SK-N-SH (cell line): ENCODE measurements around the gene PPP1R12A. TPM values are rescaled to one million over a fixed set of nuclear protein-coding genes. Genes with fewer than 3 reads are reported as not detected.
"Not testable (repeated sequence)": the region's sequence is repeated elsewhere in the genome, so short reads cannot be mapped to it uniquely, and the experiment has no call there.

ENCODE experiments used
- CTCF ChIA-PET: fragments of 300-600, 350-600 bp; formaldehyde crosslinking; extraction: SDS; loops from one replicate; lab custom pipeline; 2021; lab: Yijun Ruan, JAX
- POLR2A ChIA-PET: fragments of 350-600 bp; sonication (Branson Sonifier 250); formaldehyde crosslinking; extraction: SDS; loops from one replicate; lab custom pipeline; 2020; ENCODE audit warnings: antibody characterized with exemption, inconsistent platforms; lab: Yijun Ruan, JAX
- DNase-seq: peaks from one replicate; pipeline ENCODE4 v3.0.0; 2012
- H2AFZ ChIP-seq: fragments of 200-600 bp; sonication (generic); 2 replicates; pipeline ENCODE4 v1.8.1; 2016; ENCODE audit warnings: antibody characterized with exemption, mild to moderate bottlenecking, low read depth
- H3F3A ChIP-seq: fragments of 200-600 bp; sonication (generic); replicated peaks from 2 replicates; pipeline ENCODE3; 2016; ENCODE audit warnings: antibody characterized with exemption, mild to moderate bottlenecking; ENCODE audit not compliant: insufficient read depth
- H3K27ac ChIP-seq, 2 experiments: fragments of 200-500 bp in 1 of 2; fragments of 200-600 bp in 1 of 2; sonication (Bioruptor generic) in 1 of 2; sonication (generic), shearing (Covaris generic) in 1 of 2; 2 replicates each; pipeline versions ENCODE4 v1.5.1 to v1.6.1; 2014 to 2016; ENCODE audit warnings: low read depth in 2 of 2, inconsistent platforms in 1 of 2, low read length in 1 of 2, mild to moderate bottlenecking in 1 of 2, mixed read lengths in 1 of 2
- H3K27me3 ChIP-seq: fragments of 200-600 bp; sonication (generic), shearing (Covaris generic); 2 replicates; pipeline ENCODE4 v1.6.1; 2016; ENCODE audit warnings: mixed run types; ENCODE audit not compliant: insufficient read depth
- H3K36me3 ChIP-seq, 2 experiments: fragments of 200-500 bp in 1 of 2; fragments of 200-600 bp in 1 of 2; sonication (Bioruptor generic) in 1 of 2; sonication (generic) in 1 of 2; replicated peaks in 1 of 2; 2 replicates each; pipeline versions ENCODE3 to v1.5.1; 2014 to 2016; ENCODE audit warnings: low read length in 1 of 2, mild to moderate bottlenecking in 1 of 2; ENCODE audit not compliant: insufficient read depth in 2 of 2, control insufficient read depth in 1 of 2
- H3K4me1 ChIP-seq, 2 experiments: fragments of 200-500 bp in 1 of 2; fragments of 200-600 bp in 1 of 2; sonication (Bioruptor generic) in 1 of 2; sonication (generic), shearing (Covaris generic) in 1 of 2; 2 replicates each; pipeline versions ENCODE4 v1.5.1 to v1.6.1; 2014 to 2016; ENCODE audit warnings: low read depth in 1 of 2, low read length in 1 of 2, mixed run types in 1 of 2; ENCODE audit not compliant: insufficient read depth in 2 of 2, control insufficient read depth in 1 of 2
- H3K4me2 ChIP-seq: fragments of 200-600 bp; sonication (generic), shearing (Covaris generic); 2 replicates; pipeline ENCODE4 v1.6.1; 2017; ENCODE audit warnings: mixed run types
- H3K4me3 ChIP-seq, 2 experiments: fragments of 200-500 bp in 1 of 2; fragments of 200-600 bp in 1 of 2; sonication (Bioruptor generic) in 1 of 2; sonication (generic), shearing (Covaris generic) in 1 of 2; 2 replicates each; pipeline versions ENCODE4 v1.5.1 to v1.8.1; 2014 to 2016; ENCODE audit warnings: low read depth in 2 of 2, inconsistent platforms in 1 of 2, low read length in 1 of 2, mild to moderate bottlenecking in 1 of 2, mixed read lengths in 1 of 2, moderate library complexity in 1 of 2
- H3K79me2 ChIP-seq: fragments of 200-600 bp; sonication (generic); 2 replicates; pipeline ENCODE4 v1.8.1; 2017; ENCODE audit warnings: mild to moderate bottlenecking; ENCODE audit not compliant: insufficient read depth
- H3K9ac ChIP-seq: fragments of 200-600 bp; sonication (generic); 2 replicates; pipeline ENCODE4 v1.6.1; 2017; ENCODE audit warnings: mixed run types
- H3K9me2 ChIP-seq: fragments of 200-600 bp; sonication (generic); 2 replicates; pipeline ENCODE4 v1.6.1; 2017; ENCODE audit warnings: mixed run types
- H3K9me3 ChIP-seq: fragments of 200-600 bp; sonication (generic); 2 replicates; pipeline ENCODE4 v1.6.1; 2017; ENCODE audit warnings: mixed run types, mild to moderate bottlenecking, moderate library complexity
- H4K20me1 ChIP-seq: fragments of 200-600 bp; sonication (generic); 2 replicates; pipeline ENCODE4 v1.6.1; 2017; ENCODE audit warnings: mild to moderate bottlenecking, mixed run types; ENCODE audit not compliant: insufficient read depth
- NFIC ChIP-seq: IDR thresholded peaks from 2 replicates; pipeline ENCODE4 v1.4.0; 2012; ENCODE audit warnings: borderline replicate concordance
- NRF1 ChIP-seq: IDR thresholded peaks from 2 replicates; pipeline ENCODE4 v1.6.1; 2012; ENCODE audit warnings: low read depth, mild to moderate bottlenecking, low read length
- POLR2AphosphoS5 ChIP-seq: IDR thresholded peaks from 2 replicates; pipeline ENCODE4 v1.6.1; 2012; ENCODE audit warnings: low read depth, low read length
- RAD21 ChIP-seq: IDR thresholded peaks from 2 replicates; pipeline ENCODE4 v1.6.1; 2012; ENCODE audit warnings: mild to moderate bottlenecking, low read length
- SMC3 ChIP-seq: IDR thresholded peaks from 2 replicates; pipeline ENCODE4 v1.6.1; 2012; ENCODE audit warnings: low read depth, low read length, improper control_type of control experiment
- TCF12 ChIP-seq: IDR thresholded peaks from 2 replicates; pipeline ENCODE4 v1.4.0; 2012
- YY1 ChIP-seq: IDR thresholded peaks from 2 replicates; pipeline ENCODE4 v1.4.0; 2012; ENCODE audit warnings: low read depth, mild to moderate bottlenecking
- ZBTB33 ChIP-seq: IDR thresholded peaks from 2 replicates; pipeline ENCODE4 v1.4.0; 2012; ENCODE audit warnings: low read depth, borderline replicate concordance
- WGBS: methylation state at CpG from one replicate; pipeline ENCODE4 v1.1.6; 2017; ENCODE audit warnings: low lambda C conversion rate; 5-methylcytosine and 5-hydroxymethylcytosine counted together
- polyA plus RNA-seq, 3 experiments: library from polyadenylated mRNA; depleted of rRNA; stranded (reverse); fragments of >200 nt; gene quantifications; 2 replicates each; pipeline ENCODE4 v1.2.3, GENCODE V29; 2012
- TF ChIP-seq, protein P1 (sequence below): IDR thresholded peaks from 2 replicates; pipeline ENCODE4 v1.6.1; 2012; ENCODE audit warnings: mild to moderate bottlenecking, low read depth, low read length, moderate library complexity
- TF ChIP-seq, protein P2 (sequence below): IDR thresholded peaks from 2 replicates; pipeline ENCODE4 v1.4.0; 2012; ENCODE audit warnings: low read depth, borderline replicate concordance
- TF ChIP-seq, protein P3 (sequence below): fragments of 200-600 bp; sonication (generic); IDR thresholded peaks from 2 replicates; pipeline ENCODE4 v1.6.1; 2017; ENCODE audit warnings: antibody characterized with exemption, mild to moderate bottlenecking, moderate library complexity

PPP1R12A gene
- polyA plus RNA-seq, 1 of the 3 experiments (the other 2 are of a cell fraction): 26.0 TPM

DNA sequence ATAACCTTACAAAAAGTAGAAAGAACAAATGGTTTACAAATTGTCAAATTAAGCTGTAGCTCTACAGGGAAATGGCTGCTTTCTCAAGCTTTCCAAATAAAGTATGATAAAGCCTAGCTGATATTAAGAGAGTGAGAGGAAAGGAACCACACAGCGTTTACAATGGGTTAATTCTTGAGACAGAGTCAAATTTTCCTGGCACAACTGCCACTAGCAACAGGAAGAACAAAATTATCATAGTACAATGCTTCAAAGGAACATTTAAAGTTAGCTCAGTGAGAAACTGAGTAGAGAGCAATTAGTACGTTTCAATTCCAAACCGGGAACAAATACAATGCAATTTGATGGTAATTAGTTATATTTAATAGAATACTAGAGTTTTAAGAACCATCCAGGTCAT is 116.0 kb downstream of the PPP1R12A start:
- Histone ChIP-seq H3F3A (peaks cover 19% of the 10 kb centered on the region), H3K4me3 (no peak overlapping the region), H3K4me1 (no peaks in the 10 kb centered on the region), H3K9me3 (no peaks in the 10 kb centered on the region), H4K20me1 (no peaks in the 10 kb centered on the region), H3K9ac (no peak overlapping the region), H3K79me2 (peaks cover 71% of the 10 kb centered on the region), H2AFZ (no peak overlapping the region), H3K27me3 (no peaks in the 10 kb centered on the region), H3K9me2 (no peaks in the 10 kb centered on the region), H3K4me2 (no peak overlapping the region), H3K27ac (no peak overlapping the region), H3K36me3 (peaks cover 51 to 83% of the 10 kb centered on the region in 2 experiments)
- DNase-seq: no peak
- POLR2A ChIA-PET: no interaction called here
- CTCF ChIA-PET: no interaction called here
- 96% methylated on average over 3 of the region's 3 CpGs for WGBS
- TF ChIP-seq TCF12 (no peak), SMC3 (no peak), ZBTB33 (no peak), YY1 (no peak), RAD21 (no peak), POLR2AphosphoS5 (no peak), NFIC (no peak), NRF1 (no peak)
- TF ChIP-seq, protein P1, sequence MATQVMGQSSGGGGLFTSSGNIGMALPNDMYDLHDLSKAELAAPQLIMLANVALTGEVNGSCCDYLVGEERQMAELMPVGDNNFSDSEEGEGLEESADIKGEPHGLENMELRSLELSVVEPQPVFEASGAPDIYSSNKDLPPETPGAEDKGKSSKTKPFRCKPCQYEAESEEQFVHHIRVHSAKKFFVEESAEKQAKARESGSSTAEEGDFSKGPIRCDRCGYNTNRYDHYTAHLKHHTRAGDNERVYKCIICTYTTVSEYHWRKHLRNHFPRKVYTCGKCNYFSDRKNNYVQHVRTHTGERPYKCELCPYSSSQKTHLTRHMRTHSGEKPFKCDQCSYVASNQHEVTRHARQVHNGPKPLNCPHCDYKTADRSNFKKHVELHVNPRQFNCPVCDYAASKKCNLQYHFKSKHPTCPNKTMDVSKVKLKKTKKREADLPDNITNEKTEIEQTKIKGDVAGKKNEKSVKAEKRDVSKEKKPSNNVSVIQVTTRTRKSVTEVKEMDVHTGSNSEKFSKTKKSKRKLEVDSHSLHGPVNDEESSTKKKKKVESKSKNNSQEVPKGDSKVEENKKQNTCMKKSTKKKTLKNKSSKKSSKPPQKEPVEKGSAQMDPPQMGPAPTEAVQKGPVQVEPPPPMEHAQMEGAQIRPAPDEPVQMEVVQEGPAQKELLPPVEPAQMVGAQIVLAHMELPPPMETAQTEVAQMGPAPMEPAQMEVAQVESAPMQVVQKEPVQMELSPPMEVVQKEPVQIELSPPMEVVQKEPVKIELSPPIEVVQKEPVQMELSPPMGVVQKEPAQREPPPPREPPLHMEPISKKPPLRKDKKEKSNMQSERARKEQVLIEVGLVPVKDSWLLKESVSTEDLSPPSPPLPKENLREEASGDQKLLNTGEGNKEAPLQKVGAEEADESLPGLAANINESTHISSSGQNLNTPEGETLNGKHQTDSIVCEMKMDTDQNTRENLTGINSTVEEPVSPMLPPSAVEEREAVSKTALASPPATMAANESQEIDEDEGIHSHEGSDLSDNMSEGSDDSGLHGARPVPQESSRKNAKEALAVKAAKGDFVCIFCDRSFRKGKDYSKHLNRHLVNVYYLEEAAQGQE: no peak
- TF ChIP-seq, protein P2, sequence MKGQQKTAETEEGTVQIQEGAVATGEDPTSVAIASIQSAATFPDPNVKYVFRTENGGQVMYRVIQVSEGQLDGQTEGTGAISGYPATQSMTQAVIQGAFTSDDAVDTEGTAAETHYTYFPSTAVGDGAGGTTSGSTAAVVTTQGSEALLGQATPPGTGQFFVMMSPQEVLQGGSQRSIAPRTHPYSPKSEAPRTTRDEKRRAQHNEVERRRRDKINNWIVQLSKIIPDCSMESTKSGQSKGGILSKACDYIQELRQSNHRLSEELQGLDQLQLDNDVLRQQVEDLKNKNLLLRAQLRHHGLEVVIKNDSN: no peak
- TF ChIP-seq, protein P3, sequence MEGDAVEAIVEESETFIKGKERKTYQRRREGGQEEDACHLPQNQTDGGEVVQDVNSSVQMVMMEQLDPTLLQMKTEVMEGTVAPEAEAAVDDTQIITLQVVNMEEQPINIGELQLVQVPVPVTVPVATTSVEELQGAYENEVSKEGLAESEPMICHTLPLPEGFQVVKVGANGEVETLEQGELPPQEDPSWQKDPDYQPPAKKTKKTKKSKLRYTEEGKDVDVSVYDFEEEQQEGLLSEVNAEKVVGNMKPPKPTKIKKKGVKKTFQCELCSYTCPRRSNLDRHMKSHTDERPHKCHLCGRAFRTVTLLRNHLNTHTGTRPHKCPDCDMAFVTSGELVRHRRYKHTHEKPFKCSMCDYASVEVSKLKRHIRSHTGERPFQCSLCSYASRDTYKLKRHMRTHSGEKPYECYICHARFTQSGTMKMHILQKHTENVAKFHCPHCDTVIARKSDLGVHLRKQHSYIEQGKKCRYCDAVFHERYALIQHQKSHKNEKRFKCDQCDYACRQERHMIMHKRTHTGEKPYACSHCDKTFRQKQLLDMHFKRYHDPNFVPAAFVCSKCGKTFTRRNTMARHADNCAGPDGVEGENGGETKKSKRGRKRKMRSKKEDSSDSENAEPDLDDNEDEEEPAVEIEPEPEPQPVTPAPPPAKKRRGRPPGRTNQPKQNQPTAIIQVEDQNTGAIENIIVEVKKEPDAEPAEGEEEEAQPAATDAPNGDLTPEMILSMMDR: no peak
- TF ChIP-seq, all 33 proteins: peak for 0

- H2AFZ ChIP-seq, H3K27me3 ChIP-seq, H3K4me2 ChIP-seq, H3K9ac ChIP-seq, H3K9me3 ChIP-seq, DNase-seq, H3K4me3 ChIP-seq, H3K9me2 ChIP-seq, POLR2A ChIA-PET, H3K79me2 ChIP-seq, H4K20me1 ChIP-seq: not testable (repeated sequence)
- WGBS: 89% methylated on average over 10 of the region's 10 CpGs
- CTCF ChIA-PET: interaction anchor here (1.4 kb wide), 1 partner anchor 15 kb away, joined by 3 read pairs; no protein-coding TSS in a partner anchor
- H3K4me1 ChIP-seq: peaks cover 0 to 12% of the 10 kb centered on the region in 2 experiments; a peak in 2 of 4 replicates
- peak overlapping the region in 1 of 2 experiments; percentile 16; a peak in 2 of 4 replicates for H3K27ac ChIP-seq
- H3K36me3 ChIP-seq: peaks cover 50 to 87% of the 10 kb centered on the region in 2 experiments
- H3F3A ChIP-seq: peaks cover 35% of the 10 kb centered on the region
These were observed 150.4 kb downstream of the PPP1R12A start for GRCh38 chr12:79784366-79785065.
